K562 (cell line): ENCODE measurements around the gene CLTB. TPM values are rescaled to one million over a fixed set of nuclear protein-coding genes. Genes with fewer than 3 reads are reported as not detected.

Source experiments
- ATAC-seq: fragments of 200-7000 bp; cut with Tn5 transposase; 3 replicates; pipeline ENCODE4 v1.9.1; 2020; ENCODE audit warnings: moderate library complexity
- BruUV-seq: library from RNA; stranded (reverse); fragments of 400-500 nt; replicated peaks from 2 replicates; lab custom pipeline; 2021; lab: Mats Ljungman, UMichigan
- CTCF ChIA-PET: fragments of 300-600 bp; formaldehyde crosslinking; extraction: SDS; loops from one replicate; lab custom pipeline; 2021; ENCODE audit warnings: low intra/inter-chr PET ratio; lab: Yijun Ruan, JAX
- POLR2A ChIA-PET: fragments of 300-600, 350-650 bp; sonication (Branson Sonifier 250); formaldehyde crosslinking; extraction: SDS; loops from one replicate; lab custom pipeline; 2021; ENCODE audit warnings: antibody characterized with exemption, inconsistent platforms; lab: Yijun Ruan, JAX
- DNase-seq, 4 experiments: peaks; one replicate each; pipeline versions ENCODE4 v3.0.0 to v3.0.0-alpha.2; 2011 to 2018; ENCODE audit warnings: low spot score in 3 of 4, mixed read lengths in 3 of 4; ENCODE audit errors: extremely low read depth in 1 of 4
- FAIRE-seq: peaks from 2 replicates; lab custom pipeline; 2011; peaks lifted over from hg19 to GRCh38; lab: Jason Lieb, UNC
- H2AFZ ChIP-seq: 2 replicates; pipeline ENCODE4 v1.6.0; 2011; ENCODE audit warnings: low read depth, low read length, control low read depth, inconsistent platforms
- H3K27ac ChIP-seq: fragments of 200-600 bp; 3 replicates; pipeline ENCODE4 v1.8.0; 2011; ENCODE audit warnings: low read depth, mild to moderate bottlenecking, control low read depth, inconsistent platforms, low read length, moderate library complexity, mixed read lengths; ENCODE audit errors: extremely low read depth
- H3K27me3 ChIP-seq, 2 experiments: fragments of 300-600 bp in 1 of 2; 2 replicates in 1 of 2; 3 replicates in 1 of 2; pipeline versions ENCODE4 v1.6.0 to v1.8.0; 2011; ENCODE audit warnings: inconsistent platforms in 2 of 2, low read length in 2 of 2, mild to moderate bottlenecking in 1 of 2, mixed read lengths in 1 of 2, moderate library complexity in 1 of 2; ENCODE audit not compliant: control insufficient read depth in 2 of 2, insufficient read depth in 2 of 2
- H3K36me3 ChIP-seq: fragments of 300-600 bp; 3 replicates; pipeline ENCODE4 v1.8.0; 2011; ENCODE audit warnings: mild to moderate bottlenecking, low read length, inconsistent platforms; ENCODE audit not compliant: control insufficient read depth, insufficient read depth
- H3K4me1 ChIP-seq, 2 experiments: fragments of 200-600 bp in 1 of 2; replicated peaks in 1 of 2; 2 replicates in 1 of 2; 3 replicates in 1 of 2; pipeline versions ENCODE4 v1.5.1 to v1.8.0; 2011; ENCODE audit warnings: inconsistent platforms in 2 of 2, low read length in 2 of 2, mild to moderate bottlenecking in 1 of 2, mixed read lengths in 1 of 2, moderate library complexity in 1 of 2; ENCODE audit not compliant: control insufficient read depth in 2 of 2, insufficient read depth in 2 of 2
- H3K4me2 ChIP-seq: 2 replicates; pipeline ENCODE4 v1.6.1; 2011; ENCODE audit warnings: low read length, control low read depth, inconsistent platforms, mixed read lengths; ENCODE audit not compliant: insufficient read depth
- H3K4me3 ChIP-seq: fragments of 200-600 bp; sonication (generic), shearing (Covaris generic); 2 replicates; pipeline ENCODE4 v1.5.1; 2016; ENCODE audit warnings: control low read depth, inconsistent platforms
- H3K79me2 ChIP-seq: fragments of 200-600 bp; 3 replicates; pipeline ENCODE4 v1.8.0; 2011; ENCODE audit warnings: low read length, inconsistent platforms; ENCODE audit not compliant: control insufficient read depth, insufficient read depth
- H3K9ac ChIP-seq, 2 experiments: 2 replicates each; pipeline versions ENCODE4 v1.6.0 to v1.6.1; 2011; ENCODE audit warnings: low read depth in 2 of 2, low read length in 2 of 2, control low read depth in 1 of 2, inconsistent platforms in 1 of 2, mild to moderate bottlenecking in 1 of 2, mixed read lengths in 1 of 2; ENCODE audit not compliant: insufficient read depth in 1 of 2
- H3K9me1 ChIP-seq: one replicate; pipeline ENCODE4 v1.6.0; 2011; ENCODE audit warnings: inconsistent platforms, mild to moderate bottlenecking, low read length, moderate library complexity; ENCODE audit not compliant: control insufficient read depth, insufficient read depth
- H3K9me3 ChIP-seq: replicated peaks from 2 replicates; pipeline ENCODE4 v1.5.1; 2011; ENCODE audit warnings: low read depth, low read length, inconsistent platforms; ENCODE audit not compliant: control insufficient read depth, insufficient read depth
- H4K20me1 ChIP-seq: replicated peaks from 2 replicates; pipeline ENCODE4 v1.6.1; 2011; ENCODE audit warnings: low read length, inconsistent platforms, mixed read lengths; ENCODE audit not compliant: control insufficient read depth, insufficient read depth
- ATF3 ChIP-seq, 2 experiments: fragments of 450-650 bp in 1 of 2; sonication (generic) in 1 of 2; formaldehyde crosslinking in 1 of 2; IDR thresholded peaks in 1 of 2; conservative IDR thresholded peaks in 1 of 2; 2 replicates each; pipeline versions ENCODE4 v1.6.1 to v1.8.1; 2016 to 2023; ENCODE audit warnings: mild to moderate bottlenecking in 2 of 2, moderate library complexity in 2 of 2, inconsistent platforms in 1 of 2, missing genetic modification reagents in 1 of 2
- BCL6 ChIP-seq: fragments of 250-450 bp; sonication (Bioruptor Pico); IDR thresholded peaks from 2 replicates; pipeline ENCODE4 v1.4.0; 2020
- DEAF1 ChIP-seq: fragments of 450-650 bp; formaldehyde crosslinking; IDR thresholded peaks from 2 replicates; pipeline ENCODE4 v1.4.0; 2020; ENCODE audit warnings: mild to moderate bottlenecking, moderate library complexity
- GATA2 ChIP-seq: sonication (generic); formaldehyde crosslinking; IDR thresholded peaks from 2 replicates; pipeline ENCODE4 v1.4.0; 2020; ENCODE audit warnings: mild to moderate bottlenecking, missing genetic modification reagents
- MEIS2 ChIP-seq: fragments of 450-650 bp; IDR thresholded peaks from 2 replicates; pipeline ENCODE4 v1.6.1; 2014; ENCODE audit warnings: mild to moderate bottlenecking; ENCODE audit not compliant: partially characterized antibody
- NFXL1 ChIP-seq: fragments of 450-650 bp; formaldehyde crosslinking; IDR thresholded peaks from 2 replicates; pipeline ENCODE4 v1.4.0; 2021; ENCODE audit warnings: mild to moderate bottlenecking
- PKNOX1 ChIP-seq: fragments of 450-650 bp; IDR thresholded peaks from 2 replicates; pipeline ENCODE4 v1.6.1; 2016
- SIN3A ChIP-seq, 2 experiments: fragments of 150-350 bp in 1 of 2; IDR thresholded peaks; 2 replicates each; pipeline ENCODE4 v1.6.1; 2011 to 2016; ENCODE audit warnings: borderline replicate concordance in 2 of 2, low read depth in 2 of 2, low read length in 2 of 2, mild to moderate bottlenecking in 2 of 2, moderate library complexity in 2 of 2; ENCODE audit not compliant: control insufficient read depth in 1 of 2
- THAP7 ChIP-seq: fragments of 250-450 bp; sonication (Bioruptor Pico); IDR thresholded peaks from 2 replicates; pipeline ENCODE4 v1.5.0; 2021
- ZBTB11 ChIP-seq, 3 experiments: fragments of 200-800 bp in 1 of 3; fragments of 250-450 bp in 1 of 3; fragments of 450-650 bp in 1 of 3; sonication (Bioruptor Pico) in 1 of 3; sonication (Bioruptor generic) in 1 of 3; formaldehyde crosslinking in 1 of 3; IDR thresholded peaks; 2 replicates each; pipeline versions ENCODE4 v1.6.1 to v1.8.0; 2016 to 2022; ENCODE audit warnings: mild to moderate bottlenecking in 2 of 3, missing genetic modification characterization in 2 of 3, missing compliant biosample characterization in 1 of 3, moderate library complexity in 1 of 3
- WGBS: fragments of 100-300 bp; shearing (Covaris generic); methylation state at CpG from one replicate; pipeline ENCODE4 v1.1.6; 2016; ENCODE audit warnings: low coverage, mixed read lengths; ENCODE audit not compliant: insufficient coverage; ENCODE audit errors: missing lambda C conversion rate; 5-methylcytosine and 5-hydroxymethylcytosine counted together
- in situ Hi-C: fragments of 300-500 bp; cut with MboI; formaldehyde crosslinking; loops from 4 replicates; pipeline ENCODE4 v1.15.0; 2018; ENCODE audit warnings: inconsistent platforms, mixed read lengths
- intact Hi-C: fragments of 100-400 bp; cut with micrococcal nuclease; formaldehyde crosslinking; loops from 2 replicates; pipeline ENCODE4 v1.14.2; 2022
- polyA plus RNA-seq, 8 experiments: library from polyadenylated mRNA; depleted of rRNA in 4 of 8; stranded (reverse) in 5 of 8; unstranded in 3 of 8; fragments of >200 nt; fragmentation: Nextera tagmentation in 2 of 8; fragmentation: Illumina TruSeq in 1 of 8; extraction: Ambion mirVana in 2 of 8; extraction: Trizol in 1 of 8; gene quantifications; 2 replicates each; pipeline versions ENCODE4 v1.2.1 to v1.2.3, GENCODE V29; 2011 to 2014; ENCODE audit warnings: inconsistent platforms in 1 of 8, missing spikeins in 1 of 8
- total RNA-seq, 7 experiments: library from RNA; depleted of rRNA in 6 of 7; stranded (reverse); fragments of >200 nt in 6 of 7; fragmentation: Illumina TruSeq in 2 of 7; extraction: Trizol in 2 of 7; gene quantifications; 2 replicates each; pipeline versions ENCODE4 v1.2.1 to v1.2.3, GENCODE V29; 2011 to 2021; ENCODE audit warnings: low replicate concordance in 1 of 7

The CLTB gene
- total and polyA plus RNA-seq, 9 of the 15 experiments (the other 6 are each of a cell fraction or from before 2014, with no cell fraction given) = 1.8 to 117 (median 39.0) TPM

GRCh38 chr5:176412517-176413254 lies 3.7 kb downstream of the CLTB start:
- no peak for FAIRE-seq
- H2AFZ ChIP-seq = no peak overlapping the region
- H3K9ac ChIP-seq = peak overlapping the region in 1 of 2 experiments; percentile 49; a peak in 1 of 4 replicates
- intact Hi-C loops (loop anchor here (10.0 kb wide), 1 partner anchor 72 kb away; no protein-coding TSS in a partner anchor), in situ Hi-C loops (no loop called here)
- no peak for ATAC-seq
- ChIA-PET CTCF (no interaction called here), POLR2A (interaction anchor here (0.7 kb wide), 1 partner anchor 261 kb away, joined by 3 read pairs; no protein-coding TSS in a partner anchor)
- peaks cover 20% of the 10 kb centered on the region; the same call in 2 of the 3 replicates for H3K36me3 ChIP-seq
- H4K20me1 ChIP-seq = peaks cover 9% of the 10 kb centered on the region; the same call in 1 of the 2 replicates
- no TSS peak for BruUV-seq
- no peaks in the 10 kb centered on the region for H3K9me3 ChIP-seq
- no peak overlapping the region for H3K27ac ChIP-seq
- no peaks in the 10 kb centered on the region for H3K27me3 ChIP-seq
- H3K4me3 ChIP-seq = no peak overlapping the region
- DNase-seq = peak in 1 of 4 experiments; percentile 4
- WGBS = 66% methylated on average over 10 of the region's 10 CpGs
- H3K4me1 ChIP-seq = peaks cover 12 to 17% of the 10 kb centered on the region in 2 experiments; a peak in 4 of 5 replicates
- peaks cover 4% of the 10 kb centered on the region for H3K9me1 ChIP-seq
- H3K4me2 ChIP-seq = no peak overlapping the region
- peaks cover 21% of the 10 kb centered on the region for H3K79me2 ChIP-seq
- TF ChIP-seq GATA2 (CRISPR knock-in tag) = no peak
- TF ChIP-seq DEAF1 (CRISPR knock-in tag) = no peak
- TF ChIP-seq NFXL1 (CRISPR knock-in tag) = no peak
- TF ChIP-seq ZBTB11 (CRISPR knock-in tag; IDR thresholded peaks at IDR 0.05) = no peak
- peak; percentile 43; the same call in 1 of the 2 replicates for TF ChIP-seq PKNOX1
- peak; percentile 63 for TF ChIP-seq MEIS2
- TF ChIP-seq ATF3 (IDR thresholded peaks at IDR 0.05) = no peak
- TF ChIP-seq ATF3 (CRISPR knock-in tag; conservative IDR thresholded peaks at IDR 0.05) = no peak
- TF ChIP-seq SIN3A (IDR thresholded peaks at IDR 0.05; ENCODE audit: borderline replicate concordance in 2 of 2, control insufficient read depth in 1 of 2, low read depth in 2 of 2, low read length in 2 of 2) = no peak
- TF ChIP-seq THAP7 (CRISPR knock-in tag) = no peak
- TF ChIP-seq BCL6 (CRISPR knock-in tag) = no peak
